GM12801 (cell line): ENCODE measurements around the gene KRT1.

Source experiments
- CTCF ChIP-seq: IDR thresholded peaks from one replicate; pipeline ENCODE4 v1.5.1; 2011; ENCODE audit warnings: control low read depth; ENCODE audit not compliant: insufficient read length; ENCODE audit errors: extremely low read depth

Gene KRT1

DNA sequence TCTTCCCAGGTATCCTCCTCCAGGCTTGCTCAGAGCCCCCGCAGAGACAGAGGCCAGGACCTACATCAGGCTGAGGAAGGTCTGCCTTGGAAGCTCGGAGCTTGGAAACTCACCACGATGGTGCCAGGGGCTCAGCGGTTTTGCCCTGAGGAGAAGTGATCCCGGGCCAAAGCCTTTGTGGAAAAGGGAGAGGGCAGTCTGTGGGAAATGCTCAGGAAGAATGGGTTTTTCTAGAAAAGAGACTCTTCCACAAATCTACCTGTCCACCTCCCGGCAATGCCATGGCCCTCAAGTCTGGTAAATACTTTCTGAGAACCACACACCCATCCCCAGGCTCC, 36.2 kb downstream of the KRT1 start:
- no peak for TF ChIP-seq CTCF

- no peak for TF ChIP-seq CTCF
These were observed 36.8 kb downstream of the KRT1 start for GRCh38 chr12:52643233-52644077.

DNA sequence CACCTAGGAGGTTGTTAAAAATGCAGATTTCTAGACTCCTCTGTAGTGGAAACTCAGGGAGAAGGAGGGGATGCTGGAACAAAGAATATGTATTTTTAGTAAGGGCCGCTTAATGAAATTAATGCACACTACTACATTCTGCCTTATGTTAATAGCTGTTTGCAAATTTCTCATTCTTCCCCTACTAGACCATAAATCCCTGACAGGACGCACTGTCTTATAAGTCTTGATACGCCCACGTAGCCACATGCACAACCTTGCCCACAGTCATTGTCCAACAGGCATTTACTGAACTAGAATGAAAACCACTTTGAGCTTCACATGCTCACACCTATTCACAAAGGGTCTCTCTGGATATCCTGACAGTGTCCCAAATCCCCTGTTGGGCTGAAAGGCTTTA, 38.7 kb downstream of the KRT1 start:
- TF ChIP-seq CTCF: no peak

- no peak for TF ChIP-seq CTCF
These were observed 42.9 kb downstream of the KRT1 start for GRCh38 chr12:52637299-52637698.

DNA sequence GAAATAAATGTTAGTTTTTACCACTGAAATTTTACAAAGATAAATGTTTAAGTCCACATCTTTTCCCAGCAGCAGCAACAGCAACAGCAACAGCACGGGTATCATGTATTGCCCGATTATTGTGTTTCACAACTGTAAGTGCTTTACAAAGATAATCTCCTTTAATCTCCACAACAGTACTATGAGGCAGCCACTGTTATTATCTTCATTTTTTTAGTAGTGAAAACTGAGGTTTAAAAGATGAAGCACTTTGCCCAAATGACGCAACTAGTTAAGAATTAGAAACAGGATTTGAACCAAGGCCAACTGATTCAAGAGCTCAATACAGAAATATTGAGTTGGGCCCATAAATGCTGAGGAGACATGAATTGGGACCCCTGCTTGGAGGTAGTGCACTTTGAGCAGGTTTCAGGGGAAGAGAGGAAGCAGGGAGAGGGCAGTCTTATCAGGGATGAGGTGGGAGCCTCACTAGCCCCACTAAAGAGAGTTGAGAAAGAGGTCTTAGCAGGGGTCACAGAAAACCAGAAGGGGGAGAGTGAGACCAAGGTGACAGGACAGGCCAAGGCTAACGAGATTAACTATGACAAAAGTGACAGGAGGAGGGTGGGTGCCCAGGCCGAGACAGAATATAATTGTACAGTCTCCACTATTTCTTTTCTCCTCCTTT, 43.5 kb downstream of the KRT1 start:
- TF ChIP-seq CTCF: no peak

DNA sequence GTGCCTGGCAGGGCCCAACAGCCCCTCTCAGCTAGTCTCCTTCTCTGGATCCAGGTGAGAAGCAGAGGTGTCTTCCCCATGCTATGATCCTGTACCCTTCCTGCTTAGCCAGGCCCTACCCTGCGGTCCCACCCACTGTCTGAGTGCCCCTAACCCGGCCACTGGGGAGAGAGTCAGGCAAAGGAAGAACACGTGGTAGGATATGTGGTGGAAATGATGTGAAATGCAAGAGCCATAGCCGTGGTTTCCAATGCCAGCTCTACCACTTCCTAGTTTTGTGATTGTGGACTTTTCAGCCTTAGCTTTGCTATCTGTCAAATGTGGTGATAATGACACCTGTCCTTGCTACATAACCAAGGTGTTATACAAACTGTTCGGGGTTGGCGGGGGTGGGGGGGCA, 44.0 kb downstream of the KRT1 start:
- no peak for TF ChIP-seq CTCF

DNA sequence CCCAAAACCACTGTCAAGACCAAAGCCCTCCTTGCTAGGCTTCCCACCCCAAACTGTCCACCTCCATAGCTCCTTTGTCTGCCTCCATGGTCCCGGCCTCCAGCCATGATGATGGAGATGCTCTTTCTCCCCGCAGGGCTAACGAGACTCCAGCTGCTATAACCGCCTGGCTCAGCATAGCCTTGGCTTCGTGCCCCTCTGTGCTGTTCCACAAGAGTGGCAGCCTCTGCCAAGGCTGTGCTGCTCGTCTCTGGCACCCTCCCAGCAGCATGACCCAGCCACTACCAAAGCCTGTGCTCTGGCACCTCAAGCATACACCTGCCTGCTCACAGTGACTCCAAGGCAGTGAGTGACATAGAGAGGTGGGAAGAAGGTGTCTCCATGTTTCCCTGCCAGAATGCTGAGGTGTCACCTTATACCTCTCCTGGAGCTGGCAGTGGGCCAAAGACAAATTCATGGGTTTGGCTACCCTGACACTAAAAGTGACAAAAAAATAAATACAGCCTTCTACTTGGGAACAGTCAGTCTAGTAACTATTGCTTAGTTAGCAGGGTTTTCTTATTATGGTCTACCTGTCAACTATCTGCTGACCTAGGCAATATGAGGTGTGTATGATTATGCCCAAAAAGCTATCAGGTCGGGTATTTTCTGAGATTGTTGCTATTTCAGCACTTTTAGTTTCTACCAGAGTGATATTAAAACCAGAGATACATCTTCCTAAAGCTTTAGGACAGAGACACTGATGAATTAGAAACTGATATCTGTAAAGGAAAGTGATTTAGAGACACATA, 45.7 kb downstream of the KRT1 start:
- no peak for TF ChIP-seq CTCF
